Forelimb muscle (tissue), 1 donor: ENCODE results near the gene CEBPA. TPM values are rescaled to one million over a fixed set of nuclear protein-coding genes. Genes with fewer than 3 reads are reported as not detected.
"Not testable (repeated sequence)": the region's sequence is repeated elsewhere in the genome, so short reads cannot be mapped to it uniquely, and the experiment has no call there.

Experiments
- DNase-seq: peaks from one replicate; pipeline ENCODE4 v3.0.0-alpha.2; 2013; ENCODE audit warnings: low read depth
- polyA plus RNA-seq: library from polyadenylated mRNA; unstranded; fragments of 120-200 nt; gene quantifications from one replicate; pipeline ENCODE4 v1.2.1, GENCODE V29; 2013; ENCODE audit not compliant: insufficient read length

Gene CEBPA
- polyA plus RNA-seq, 1 donor = 4.4 TPM

DNA sequence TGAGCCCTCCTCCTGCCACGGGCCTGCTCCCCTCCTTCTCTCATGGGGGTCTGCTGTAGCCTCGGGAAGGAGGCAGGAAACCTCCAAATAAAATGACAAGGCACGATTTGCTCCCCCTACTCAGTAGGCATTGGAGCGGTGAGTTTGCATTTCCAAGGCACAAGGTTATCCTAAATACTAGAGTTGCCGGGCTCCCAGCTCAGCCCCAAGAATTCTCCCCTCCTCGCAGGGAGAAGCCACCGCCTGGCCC is 1.5 kb downstream of the CEBPA start:
- DNase-seq = no peak

- DNase-seq = no peak
Observed at GRCh38 chr19:33300009-33300893, 2.1 kb downstream of the CEBPA start.

DNA sequence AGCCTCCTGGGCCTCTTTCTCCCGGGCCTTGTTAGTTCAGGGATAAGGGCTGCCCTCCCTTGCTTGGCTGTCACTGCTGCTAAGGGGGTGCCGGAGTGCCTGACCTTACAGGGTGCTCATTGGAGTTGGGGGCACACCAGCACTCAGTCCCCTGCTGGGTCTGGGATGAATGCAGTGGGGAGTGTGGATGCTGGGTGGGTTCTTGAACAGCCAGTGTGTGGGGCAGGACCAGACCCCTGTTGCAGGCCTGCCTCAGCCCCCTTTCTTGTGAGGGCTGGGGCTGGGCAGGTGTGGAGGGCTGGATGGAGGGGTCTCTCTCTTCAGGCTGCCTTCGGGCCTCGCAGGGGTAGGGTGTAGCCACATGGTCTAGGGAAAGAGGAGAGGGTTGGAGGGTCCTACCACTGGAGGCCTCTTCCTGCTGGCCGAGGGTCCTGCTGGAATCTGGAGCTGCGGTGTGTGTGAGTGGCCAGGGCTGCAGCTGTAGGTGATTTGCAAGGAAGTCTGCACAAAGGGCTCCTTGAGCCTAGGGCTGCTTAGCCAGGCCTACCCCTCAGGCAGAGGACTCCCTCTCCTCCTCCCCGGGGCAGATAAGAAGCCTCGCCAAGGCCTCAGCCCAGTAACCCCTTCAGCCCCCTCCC is 3.2 kb downstream of the CEBPA start:
- DNase-seq = no peak

DNA sequence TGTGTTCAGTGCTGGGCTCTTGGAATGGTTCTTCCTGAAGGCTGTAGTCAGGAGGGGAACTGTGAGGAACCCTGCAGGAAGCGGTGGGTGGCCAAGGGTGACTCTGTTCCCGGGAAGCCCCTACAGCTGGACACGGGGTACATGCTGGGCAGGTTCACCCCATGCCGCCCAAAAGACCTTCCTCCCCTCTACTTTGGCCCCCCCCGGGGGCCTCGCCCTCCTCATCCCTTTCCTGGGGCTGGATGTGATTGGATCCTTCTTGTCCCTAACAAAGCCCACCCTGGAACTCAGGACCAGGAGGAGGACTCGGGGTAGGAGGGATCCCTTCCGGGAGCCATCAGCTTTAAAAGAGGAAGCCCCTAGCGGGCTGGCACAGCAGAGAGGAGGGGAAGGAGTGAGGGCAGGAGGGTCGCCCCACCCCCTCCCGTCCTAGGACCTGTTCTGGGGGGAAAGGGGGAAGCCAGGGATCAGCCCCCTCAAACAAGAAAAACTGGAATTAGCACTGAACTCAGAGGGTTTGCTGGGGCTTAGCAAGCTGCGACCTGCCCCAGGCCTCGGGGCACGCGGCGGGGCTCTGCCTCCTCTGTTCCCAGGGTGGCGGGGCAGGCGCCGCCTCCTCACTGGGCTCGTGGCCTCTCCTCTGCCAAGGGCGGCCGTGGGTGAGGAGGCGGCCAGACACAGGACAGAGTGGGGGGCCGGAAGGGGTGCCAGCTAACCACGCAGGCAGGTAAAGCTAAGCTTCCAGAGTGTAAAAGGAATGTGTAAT is 4.0 kb downstream of the CEBPA start:
- DNase-seq = no peak

- no peak for DNase-seq
Observed at GRCh38 chr19:33297401-33298145, 4.8 kb downstream of the CEBPA start.

GRCh38 chr19:33296488-33296971 is 5.8 kb downstream of the CEBPA start:
- no peak for DNase-seq

DNA sequence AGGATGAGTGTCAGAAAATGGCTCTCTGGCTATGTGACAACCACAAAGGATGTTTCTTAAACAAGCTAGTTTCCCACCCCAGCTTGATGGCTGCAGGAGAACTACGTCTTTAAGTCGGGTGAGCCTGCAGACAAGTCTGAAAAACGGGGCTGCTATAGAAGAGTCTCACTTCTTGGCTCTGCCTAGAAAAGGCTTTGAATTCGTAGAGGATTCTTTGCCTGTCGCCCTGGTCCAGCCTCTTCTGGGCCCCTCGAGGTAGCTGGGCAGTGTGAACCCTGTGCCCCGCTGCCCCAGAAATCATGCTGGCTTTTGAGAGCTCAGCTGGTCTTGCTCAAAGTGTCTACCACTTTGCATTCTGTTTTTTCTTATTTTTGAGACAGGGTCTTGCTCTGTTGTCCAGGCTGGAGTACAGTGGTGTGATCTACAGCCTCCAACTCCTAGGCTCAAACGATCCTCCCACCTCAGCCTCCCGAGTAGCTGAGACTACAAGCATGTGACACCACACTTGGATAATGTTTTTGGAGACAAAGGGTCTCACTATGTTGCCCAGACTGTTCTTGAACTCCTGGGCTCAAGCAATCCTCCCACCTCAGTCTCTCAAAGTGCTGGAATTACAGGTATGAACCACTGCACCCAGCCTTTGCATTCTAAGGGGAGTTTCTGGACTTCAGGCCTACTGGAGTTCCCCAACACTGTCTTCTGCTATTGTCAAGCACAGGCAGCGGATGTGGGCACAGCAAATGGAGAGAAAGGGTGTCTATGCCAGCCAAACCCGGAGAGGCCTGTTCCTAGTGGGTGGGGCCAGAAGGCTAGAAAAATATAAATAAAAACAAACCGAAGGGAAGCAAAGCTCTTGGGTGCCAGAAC is 6.5 kb downstream of the CEBPA start:
- no peak for DNase-seq

DNA sequence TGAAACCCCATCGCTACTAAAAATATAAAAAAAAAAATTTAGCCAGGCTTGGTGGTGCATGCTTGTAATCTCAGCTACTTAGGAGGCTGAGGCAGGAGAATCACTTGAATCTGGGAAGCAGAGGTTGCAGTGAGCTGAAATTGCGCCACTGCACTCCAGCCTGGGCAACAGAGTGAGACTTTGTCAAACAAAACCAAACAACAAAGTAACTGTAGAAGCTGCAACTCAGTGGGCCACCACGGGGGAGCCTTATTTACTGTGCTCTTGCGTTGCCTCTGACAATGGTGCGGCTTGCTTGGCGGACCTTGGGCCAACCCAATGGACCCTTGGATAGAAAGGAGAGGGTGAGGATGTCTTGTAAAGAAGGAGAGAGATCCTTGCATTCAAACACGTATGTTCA is 7.3 kb downstream of the CEBPA start:
- not testable (repeated sequence) for DNase-seq

- DNase-seq = no peak
Observed at GRCh38 chr19:33294058-33294798, 8.1 kb downstream of the CEBPA start.

DNA sequence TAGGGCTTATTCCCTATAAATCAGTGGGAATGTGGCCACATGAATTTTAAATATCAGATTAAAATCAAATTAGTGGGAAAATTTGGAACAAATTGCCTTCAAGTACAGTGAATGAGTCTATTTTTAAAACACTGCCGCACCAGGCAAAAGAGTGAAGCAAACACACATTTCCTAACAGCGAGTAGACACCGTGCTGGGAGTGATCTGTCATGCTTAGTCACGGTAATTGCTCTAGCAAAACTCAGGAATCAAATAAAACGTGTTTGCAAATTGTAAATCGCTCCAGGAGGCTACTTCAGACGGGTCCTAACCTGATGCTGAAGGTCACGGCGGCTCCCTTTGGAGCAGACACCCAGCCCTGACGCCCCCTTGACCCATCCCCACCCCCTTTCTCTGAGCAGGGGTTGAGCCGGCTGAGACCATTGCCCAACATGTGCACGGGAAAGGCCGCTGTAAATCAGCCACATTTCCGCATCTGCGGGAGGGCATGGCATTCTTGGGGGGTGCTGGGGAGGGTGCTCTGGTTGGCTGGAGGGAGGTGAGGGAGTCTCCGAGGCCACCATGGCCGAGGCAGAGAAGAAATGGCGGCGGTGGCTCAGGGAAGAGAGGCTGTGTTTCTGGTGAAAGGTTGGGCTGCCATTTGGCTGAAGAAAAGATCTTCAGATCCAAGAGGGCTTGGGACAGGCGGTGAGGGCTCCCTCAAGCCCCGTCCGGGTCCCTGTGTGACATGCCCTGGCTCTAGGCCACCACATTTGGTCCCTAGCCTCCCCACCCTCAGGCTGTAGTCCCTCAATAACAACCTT is 8.9 kb downstream of the CEBPA start:
- DNase-seq = no peak

DNA sequence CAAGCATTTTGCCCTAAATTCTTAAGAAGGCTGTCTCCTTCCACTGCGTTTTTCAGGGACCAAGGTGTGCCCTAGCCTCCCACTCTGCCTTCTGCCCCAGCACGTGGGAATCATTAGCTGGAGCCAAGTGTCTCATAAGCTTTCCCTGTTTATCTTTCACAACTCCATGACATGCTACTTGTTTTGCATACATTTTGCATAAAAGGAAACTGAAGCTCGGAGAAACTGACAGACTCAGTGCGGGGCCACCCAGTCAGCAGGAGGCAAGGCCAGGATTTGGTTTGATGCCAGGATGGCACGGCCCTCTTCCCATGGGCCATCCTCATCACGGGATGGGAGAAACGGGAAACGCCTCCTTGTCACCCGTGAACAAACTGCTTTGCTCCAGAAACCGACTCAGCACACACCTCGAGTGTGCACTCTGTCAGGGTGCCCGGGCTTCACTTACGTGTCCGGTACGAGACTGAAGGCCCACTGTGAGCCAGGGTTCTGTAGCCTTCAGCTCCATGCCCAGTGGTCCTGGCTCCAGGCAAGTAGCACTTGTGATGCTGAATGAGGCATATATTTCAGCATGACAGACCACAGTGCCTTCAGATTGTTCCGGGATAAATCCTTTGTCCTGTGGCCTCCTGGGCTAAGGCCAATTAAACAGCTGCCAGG is 9.6 kb downstream of the CEBPA start:
- DNase-seq = no peak

GRCh38 chr19:33291623-33292534 is 10.5 kb downstream of the CEBPA start:
- no peak for DNase-seq

- no peak for DNase-seq
Observed at GRCh38 chr19:33290956-33291622, 11.2 kb downstream of the CEBPA start.

DNA sequence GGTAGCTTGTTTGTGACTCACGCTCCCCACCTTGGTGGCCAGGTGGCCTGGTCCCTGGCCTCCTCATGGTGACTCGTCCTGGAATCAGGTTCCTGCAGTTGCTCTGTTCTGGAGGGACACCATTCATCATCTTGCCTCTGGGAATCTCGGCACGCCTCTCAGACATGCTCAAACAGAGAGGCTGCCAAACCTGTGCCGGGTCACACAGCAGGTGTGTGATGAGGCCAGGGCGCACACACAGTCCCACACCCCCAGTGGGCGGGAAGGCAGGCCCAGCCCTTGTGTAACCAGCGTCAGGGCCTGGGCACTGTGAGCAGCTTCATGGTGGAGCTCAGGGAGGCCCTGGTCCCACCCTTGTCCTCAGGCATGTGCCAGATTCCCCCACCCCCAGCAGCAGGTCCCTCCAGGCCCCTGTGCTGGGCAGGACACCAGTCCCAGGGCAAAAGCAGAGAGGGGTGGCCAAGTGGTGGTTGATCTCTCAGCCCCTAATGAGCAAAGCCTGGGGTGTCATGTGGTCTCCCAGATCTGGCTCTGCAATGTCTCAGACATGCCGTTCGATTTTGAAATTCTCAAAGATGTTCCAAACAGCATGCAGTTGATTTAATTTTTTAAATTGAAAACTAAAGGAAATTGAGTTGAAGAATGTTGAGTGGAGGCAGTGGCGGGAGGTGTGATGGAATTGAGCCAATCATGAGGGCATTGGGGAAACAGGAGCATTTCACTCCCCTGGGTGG is 12.1 kb downstream of the CEBPA start:
- DNase-seq = no peak

DNA sequence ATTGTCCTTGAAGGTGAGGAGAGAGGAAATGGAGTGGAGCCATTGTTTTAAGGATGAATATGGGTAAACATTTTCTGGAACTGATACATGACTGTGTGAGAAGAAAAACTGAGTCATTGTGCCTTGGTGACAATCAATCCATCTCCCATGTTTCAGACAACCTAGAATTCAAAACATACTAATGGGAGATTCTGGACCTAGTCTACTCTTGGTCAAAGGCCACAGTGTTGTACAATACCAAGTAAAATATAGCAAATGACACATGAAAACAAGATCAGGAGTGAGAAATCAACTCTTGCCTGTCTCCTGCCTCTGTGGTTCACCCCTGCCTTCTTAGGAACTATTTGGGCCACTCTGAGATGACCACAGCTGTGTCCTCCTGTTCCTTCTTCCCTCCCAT is 13.1 kb downstream of the CEBPA start:
- DNase-seq = no peak

- DNase-seq = no peak
Observed at GRCh38 chr19:33288666-33289065, 13.7 kb downstream of the CEBPA start.
